GM12864 (cell line): ENCODE results near the gene ASIP.

Experiments used
- DNase-seq: peaks from one replicate; pipeline ENCODE4 v3.0.0-alpha.2; 2011; ENCODE audit warnings: low read depth
- H3K4me3 ChIP-seq: 2 replicates; pipeline ENCODE4 v1.5.1; 2011; ENCODE audit warnings: mild to moderate bottlenecking, low read depth, low read length, control low read depth
- CTCF ChIP-seq: IDR thresholded peaks from 2 replicates; pipeline ENCODE4 v1.5.1; 2011; ENCODE audit warnings: low read depth, mild to moderate bottlenecking, moderate library complexity, low read length, control low read depth, inconsistent platforms; ENCODE audit errors: missing control alignments

The ASIP gene

DNA sequence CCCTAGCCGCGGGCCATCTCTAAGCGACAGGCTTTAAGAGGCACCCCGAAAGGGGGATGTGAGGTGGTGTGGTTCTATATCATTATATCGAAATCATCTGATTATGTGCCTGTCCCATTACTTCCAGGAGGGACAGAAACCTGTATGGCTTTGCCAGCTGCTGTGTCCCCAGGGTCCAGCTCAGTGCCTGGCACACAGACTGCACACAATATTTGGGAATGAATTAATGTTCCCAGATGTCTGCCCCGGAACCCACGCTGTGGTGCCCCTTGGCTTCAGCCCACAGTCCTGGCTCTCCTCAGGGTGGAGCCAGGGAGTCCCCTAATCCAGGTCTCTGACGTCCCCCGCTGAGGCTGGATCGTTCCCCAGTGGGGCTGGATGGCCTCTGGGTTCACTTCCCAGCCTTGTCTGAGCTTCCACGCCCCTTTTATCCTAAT is 70.8 kb downstream of the ASIP start:
- no peak for TF ChIP-seq CTCF
- DNase-seq = no peak
- no peak overlapping the region for H3K4me3 ChIP-seq

GRCh38 chr20:34312544-34313217 is 71.5 kb downstream of the ASIP start:
- DNase-seq = peak; percentile 65
- peak; percentile 100 for TF ChIP-seq CTCF
- H3K4me3 ChIP-seq = no peak overlapping the region

- no peak overlapping the region for H3K4me3 ChIP-seq
- TF ChIP-seq CTCF = no peak
- no peak for DNase-seq
Observed at GRCh38 chr20:34315236-34315635, 74.0 kb downstream of the ASIP start.

GRCh38 chr20:34316196-34316814 is 75.1 kb downstream of the ASIP start:
- no peak overlapping the region for H3K4me3 ChIP-seq
- DNase-seq = no peak
- no peak for TF ChIP-seq CTCF
